IPS-20b (cell line): ENCODE data around the gene ALG9.
A peak's percentile ranks its signal among the peaks of the same experiment; 100 is the strongest.

Experiments
- H3K27ac ChIP-seq: one replicate; pipeline ENCODE4 v1.5.1; 2013; ENCODE audit warnings: low read length
- H3K27me3 ChIP-seq: 2 replicates; pipeline ENCODE4 v1.6.1; 2013; ENCODE audit warnings: mild to moderate bottlenecking, low read length, inconsistent platforms; ENCODE audit not compliant: insufficient read depth
- H3K36me3 ChIP-seq: 2 replicates; pipeline ENCODE4 v1.6.1; 2013; ENCODE audit warnings: low read depth, mild to moderate bottlenecking, inconsistent platforms, low read length, moderate library complexity; ENCODE audit not compliant: insufficient read depth
- H3K4me1 ChIP-seq: 2 replicates; pipeline ENCODE4 v1.6.1; 2013; ENCODE audit warnings: mild to moderate bottlenecking, control low read depth, inconsistent platforms, low read length, moderate library complexity; ENCODE audit not compliant: insufficient read depth
- H3K4me3 ChIP-seq: 2 replicates; pipeline ENCODE4 v1.5.1; 2013; ENCODE audit warnings: mild to moderate bottlenecking, low read length, inconsistent platforms
- H3K9ac ChIP-seq: 2 replicates; pipeline ENCODE4 v1.6.1; 2013; ENCODE audit warnings: low read depth, mild to moderate bottlenecking, inconsistent platforms, low read length, moderate library complexity
- H3K9me3 ChIP-seq: 2 replicates; pipeline ENCODE4 v1.6.1; 2013; ENCODE audit warnings: mild to moderate bottlenecking, low read depth, low read length, inconsistent platforms; ENCODE audit not compliant: insufficient read depth

Gene ALG9

GRCh38 chr11:111829185-111829968 is 42.0 kb downstream of the ALG9 start:
- no peak overlapping the region for H3K9ac ChIP-seq
- H3K4me1 ChIP-seq: peaks cover 10% of the 10 kb centered on the region; the same call in 1 of the 2 replicates
- no peaks in the 10 kb centered on the region for H3K27me3 ChIP-seq
- no peak overlapping the region for H3K4me3 ChIP-seq
- H3K27ac ChIP-seq: no peak overlapping the region
- H3K36me3 ChIP-seq: no peaks in the 10 kb centered on the region
- H3K9me3 ChIP-seq: no peaks in the 10 kb centered on the region

- no peak overlapping the region for H3K9ac ChIP-seq
- H3K36me3 ChIP-seq: no peaks in the 10 kb centered on the region
- no peaks in the 10 kb centered on the region for H3K27me3 ChIP-seq
- H3K9me3 ChIP-seq: no peaks in the 10 kb centered on the region
- H3K4me1 ChIP-seq: peaks cover 26% of the 10 kb centered on the region; the same call in 1 of the 2 replicates
- H3K4me3 ChIP-seq: no peak overlapping the region
- no peak overlapping the region for H3K27ac ChIP-seq
These were observed 44.9 kb downstream of the ALG9 start for GRCh38 chr11:111826322-111826950.

- Histone ChIP-seq H3K4me1 (peaks cover 26% of the 10 kb centered on the region; the same call in 1 of the 2 replicates), H3K9me3 (no peaks in the 10 kb centered on the region), H3K36me3 (no peaks in the 10 kb centered on the region), H3K4me3 (peak overlapping the region; percentile 4; the same call in 1 of the 2 replicates), H3K9ac (no peak overlapping the region), H3K27me3 (no peaks in the 10 kb centered on the region), H3K27ac (no peak overlapping the region)
These were observed 47.8 kb downstream of the ALG9 start for GRCh38 chr11:111823629-111824028.

- H3K27ac ChIP-seq: no peak overlapping the region
These were observed 48.2 kb downstream of the ALG9 start for GRCh38 chr11:111823131-111823530.

GRCh38 chr11:111819829-111820237 is 51.5 kb downstream of the ALG9 start:
- Histone ChIP-seq H3K9ac (no peak overlapping the region), H3K4me1 (peaks cover 20% of the 10 kb centered on the region; the same call in 1 of the 2 replicates), H3K4me3 (no peak overlapping the region), H3K27me3 (no peaks in the 10 kb centered on the region), H3K9me3 (no peaks in the 10 kb centered on the region), H3K36me3 (no peaks in the 10 kb centered on the region), H3K27ac (no peak overlapping the region)

More at GRCh38 chr11:111823131-111823530, 48.2 kb downstream of the ALG9 start:
- Histone ChIP-seq H3K27me3 (no peaks in the 10 kb centered on the region), H3K9ac (peak overlapping the region; percentile 4; the same call in 1 of the 2 replicates), H3K9me3 (no peaks in the 10 kb centered on the region), H3K36me3 (no peaks in the 10 kb centered on the region), H3K4me1 (peaks cover 26% of the 10 kb centered on the region; the same call in 1 of the 2 replicates), H3K4me3 (peak overlapping the region; percentile 19; the same call in 1 of the 2 replicates)

- no peaks in the 10 kb centered on the region for H3K9me3 ChIP-seq
- H3K27me3 ChIP-seq: no peaks in the 10 kb centered on the region
- H3K36me3 ChIP-seq: no peaks in the 10 kb centered on the region
- H3K4me1 ChIP-seq: peaks cover 14% of the 10 kb centered on the region; the same call in 1 of the 2 replicates
- H3K9ac ChIP-seq: no peak overlapping the region
- no peak overlapping the region for H3K27ac ChIP-seq
- H3K4me3 ChIP-seq: no peak overlapping the region
These were observed 52.1 kb downstream of the ALG9 start for GRCh38 chr11:111819161-111819828.

- no peaks in the 10 kb centered on the region for H3K36me3 ChIP-seq
- no peaks in the 10 kb centered on the region for H3K4me1 ChIP-seq
These were observed 55.9 kb downstream of the ALG9 start for GRCh38 chr11:111815489-111815888.

GRCh38 chr11:111814557-111815320 is 56.6 kb downstream of the ALG9 start:
- H3K9ac ChIP-seq: no peak overlapping the region
- H3K9me3 ChIP-seq: no peaks in the 10 kb centered on the region
- H3K27me3 ChIP-seq: no peaks in the 10 kb centered on the region
- no peak overlapping the region for H3K27ac ChIP-seq
- no peaks in the 10 kb centered on the region for H3K36me3 ChIP-seq
- no peak overlapping the region for H3K4me3 ChIP-seq
- no peaks in the 10 kb centered on the region for H3K4me1 ChIP-seq

More at GRCh38 chr11:111815489-111815888, 55.9 kb downstream of the ALG9 start:
- H3K27me3 ChIP-seq: no peaks in the 10 kb centered on the region
- H3K9me3 ChIP-seq: no peaks in the 10 kb centered on the region
- H3K27ac ChIP-seq: no peak overlapping the region
- no peak overlapping the region for H3K4me3 ChIP-seq
- H3K9ac ChIP-seq: no peak overlapping the region

GRCh38 chr11:111814106-111814505 is 57.3 kb downstream of the ALG9 start:
- no peaks in the 10 kb centered on the region for H3K4me1 ChIP-seq
- no peaks in the 10 kb centered on the region for H3K9me3 ChIP-seq
- no peaks in the 10 kb centered on the region for H3K36me3 ChIP-seq
- H3K4me3 ChIP-seq: no peak overlapping the region
- H3K27ac ChIP-seq: no peak overlapping the region
- H3K9ac ChIP-seq: no peak overlapping the region
- no peaks in the 10 kb centered on the region for H3K27me3 ChIP-seq

GRCh38 chr11:111812211-111812610 is 59.2 kb downstream of the ALG9 start:
- Histone ChIP-seq H3K9me3 (no peaks in the 10 kb centered on the region), H3K9ac (no peak overlapping the region), H3K4me3 (no peak overlapping the region), H3K4me1 (no peaks in the 10 kb centered on the region), H3K36me3 (0 out of 2 replicates have a peak, but pooled peaks cover 6% of the 10 kb centered on the region), H3K27me3 (no peaks in the 10 kb centered on the region), H3K27ac (no peak overlapping the region)

GRCh38 chr11:111811445-111811844 is 59.9 kb downstream of the ALG9 start:
- Histone ChIP-seq H3K27me3 (no peaks in the 10 kb centered on the region), H3K4me3 (no peak overlapping the region), H3K36me3 (0 out of 2 replicates have a peak, but pooled peaks cover 6% of the 10 kb centered on the region), H3K4me1 (no peaks in the 10 kb centered on the region), H3K9me3 (no peaks in the 10 kb centered on the region), H3K9ac (no peak overlapping the region), H3K27ac (no peak overlapping the region)
